ENCODE data around the gene SDCBP2.

The SDCBP2 gene

DNA sequence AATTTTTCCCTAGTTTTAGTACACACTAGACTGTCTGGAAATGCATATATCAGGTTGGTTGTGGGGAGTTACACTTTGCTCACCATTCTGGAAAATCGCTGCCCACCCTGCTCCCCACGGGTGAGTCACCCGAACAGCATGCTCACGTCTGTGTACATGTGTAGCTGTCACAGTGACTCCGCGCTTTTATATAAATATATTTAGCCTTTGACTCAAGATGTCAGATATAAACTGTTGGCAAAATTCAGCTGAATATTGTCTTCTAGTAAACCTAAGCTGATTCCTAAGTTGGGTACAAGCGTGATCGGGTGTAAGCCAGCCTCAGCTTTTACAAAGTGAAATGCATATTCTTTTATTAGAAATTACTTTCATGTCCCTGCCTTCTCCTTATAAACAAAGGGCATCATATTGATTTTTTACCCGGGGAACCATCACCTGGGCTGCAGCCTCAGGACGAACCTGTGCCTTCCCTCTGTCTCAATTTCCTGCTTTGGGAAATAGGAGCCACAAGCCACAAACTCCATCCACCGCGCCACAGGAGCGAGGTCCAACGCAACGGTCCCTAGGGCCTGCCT is 4.3 kb downstream of the SDCBP2 start:
- FAIRE-seq (peak; percentile 52), DNase-seq (ENCODE audit: insufficient read length, low spot score) (no peak)
- TF ChIP-seq POU2F2 (IDR thresholded peaks at IDR 0.05; ENCODE audit: low read depth, low read length) (no peak), POLR2AphosphoS5 (IDR thresholded peaks at IDR 0.05; ENCODE audit: low read depth, low read length) (no peak), PAX5 (IDR thresholded peaks at IDR 0.05; ENCODE audit: insufficient read depth, low read length, severe bottlenecking) (no peak), POLR2A (IDR thresholded peaks at IDR 0.05; ENCODE audit: low read depth, low read length) (no peak), SPI1 (IDR thresholded peaks at IDR 0.05; ENCODE audit: low read depth, low read length) (no peak)

DNA sequence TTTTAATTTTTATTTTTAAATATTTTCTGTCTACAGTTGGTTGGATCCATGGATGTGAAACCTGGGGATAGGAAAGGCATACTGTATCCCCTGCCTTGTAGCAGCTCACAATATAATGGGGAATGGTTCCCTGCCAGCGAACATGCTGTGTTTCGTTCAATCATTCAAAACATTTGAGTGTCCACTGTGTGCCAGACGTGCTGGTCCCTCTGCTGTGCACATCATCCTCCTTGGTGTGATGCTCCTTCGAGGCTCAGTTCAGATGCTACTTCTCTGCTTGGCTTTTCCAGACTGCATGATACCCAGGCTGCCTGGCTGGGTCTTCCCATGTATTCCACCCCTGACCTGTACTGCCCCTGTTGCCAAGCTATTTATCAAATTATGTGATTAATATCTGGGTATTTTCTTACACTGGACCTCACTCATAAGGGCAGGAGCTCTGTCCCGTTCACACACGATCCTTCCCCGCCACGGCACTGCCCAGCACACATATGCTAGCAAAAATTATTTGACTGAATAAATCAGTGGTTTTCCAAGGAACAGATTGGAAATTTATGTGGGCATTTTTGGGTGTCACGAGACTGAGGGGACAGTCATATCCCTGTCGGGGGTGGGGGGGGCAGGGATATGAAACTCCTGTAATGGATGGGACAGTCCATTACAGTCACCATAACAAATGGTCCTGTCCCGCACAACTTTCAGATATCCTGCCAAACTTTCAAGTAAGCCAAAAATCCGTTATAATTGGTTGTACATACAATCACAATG is 4.9 kb downstream of the SDCBP2 start:
- peak; percentile 28 for FAIRE-seq
- TF ChIP-seq POU2F2 (IDR thresholded peaks at IDR 0.05; ENCODE audit: low read depth, low read length), result no peak
- no peak for TF ChIP-seq PAX5 (IDR thresholded peaks at IDR 0.05; ENCODE audit: insufficient read depth, low read length, severe bottlenecking)
- no peak for TF ChIP-seq POLR2A (IDR thresholded peaks at IDR 0.05; ENCODE audit: low read depth, low read length)
- no peak for TF ChIP-seq TAF1 (IDR thresholded peaks at IDR 0.05; ENCODE audit: low read depth, low read length)
- TF ChIP-seq POLR2AphosphoS5 (IDR thresholded peaks at IDR 0.05; ENCODE audit: low read depth, low read length), result no peak
- DNase-seq (ENCODE audit: insufficient read length, low spot score), result no peak

DNA sequence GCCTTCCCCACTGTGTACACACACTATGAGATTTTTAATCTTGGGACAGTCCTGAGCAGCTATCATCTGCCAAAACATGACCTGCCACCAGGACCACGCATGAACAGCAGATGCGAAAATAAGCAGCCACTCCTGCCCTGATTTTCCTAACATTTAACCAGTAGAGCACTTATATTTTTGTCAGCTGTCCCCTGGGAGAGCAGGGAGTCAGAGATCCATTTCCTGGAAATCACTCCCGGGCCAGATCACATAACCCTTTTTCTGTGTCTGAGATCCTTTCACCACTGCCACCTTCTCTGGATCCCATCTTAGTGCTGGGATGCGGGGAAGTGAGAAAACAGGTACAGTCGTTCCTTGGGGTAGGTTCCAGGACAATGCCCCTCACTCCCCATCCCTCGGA is 5.7 kb downstream of the SDCBP2 start:
- no peak for FAIRE-seq
- DNase-seq (ENCODE audit: insufficient read length, low spot score), result no peak
- TF ChIP-seq POLR2AphosphoS5 (IDR thresholded peaks at IDR 0.05; ENCODE audit: low read depth, low read length), result no peak
- no peak for TF ChIP-seq POU2F2 (IDR thresholded peaks at IDR 0.05; ENCODE audit: low read depth, low read length)
- TF ChIP-seq PAX5 (IDR thresholded peaks at IDR 0.05; ENCODE audit: insufficient read depth, low read length, severe bottlenecking), result no peak
- no peak for TF ChIP-seq TAF1 (IDR thresholded peaks at IDR 0.05; ENCODE audit: low read depth, low read length)
- no peak for TF ChIP-seq POLR2A (IDR thresholded peaks at IDR 0.05; ENCODE audit: low read depth, low read length)
- no peak for TF ChIP-seq SPI1 (IDR thresholded peaks at IDR 0.05; ENCODE audit: low read depth, low read length)

DNA sequence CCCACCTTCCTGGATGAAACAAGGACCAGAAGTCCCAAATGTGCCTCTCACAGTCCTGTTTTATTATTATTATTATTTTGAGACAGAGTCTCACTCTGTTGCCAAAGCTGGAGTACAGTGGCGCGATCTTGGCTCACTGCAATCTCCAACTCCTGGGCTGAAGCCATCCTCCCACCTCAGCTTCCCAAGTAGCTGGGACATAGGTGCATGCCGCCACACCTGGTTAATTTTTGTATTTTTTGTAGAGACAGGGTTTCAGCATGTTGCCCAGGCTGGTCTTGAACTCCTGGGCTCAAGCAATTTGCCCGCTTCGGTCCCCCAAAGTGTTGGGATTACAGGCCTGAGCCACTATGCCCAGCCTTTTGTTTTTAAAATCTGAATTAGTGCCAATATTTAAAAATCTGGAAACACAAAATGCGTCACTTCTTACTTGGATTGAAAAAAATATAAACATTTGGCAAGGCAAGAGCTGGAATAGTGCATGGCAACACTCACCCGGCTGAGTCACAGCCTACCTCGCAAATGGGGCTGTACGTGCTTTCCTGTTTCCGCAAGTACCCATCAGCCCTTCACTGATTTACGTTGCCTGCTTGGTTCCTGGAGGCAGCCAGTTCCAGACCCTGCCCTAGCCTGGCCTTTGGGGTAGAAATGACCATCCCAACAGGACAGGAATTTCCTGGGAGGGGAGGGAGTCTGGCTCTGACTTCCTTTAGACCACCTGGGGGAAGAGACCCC is 6.3 kb downstream of the SDCBP2 start:
- TF ChIP-seq SPI1 (IDR thresholded peaks at IDR 0.05; ENCODE audit: low read depth, low read length), result no peak
- TF ChIP-seq PAX5 (IDR thresholded peaks at IDR 0.05; ENCODE audit: insufficient read depth, low read length, severe bottlenecking), result no peak
- TF ChIP-seq POU2F2 (IDR thresholded peaks at IDR 0.05; ENCODE audit: low read depth, low read length), result no peak
- TF ChIP-seq POLR2AphosphoS5 (IDR thresholded peaks at IDR 0.05; ENCODE audit: low read depth, low read length), result no peak
- TF ChIP-seq POLR2A (IDR thresholded peaks at IDR 0.05; ENCODE audit: low read depth, low read length), result no peak
- no peak for TF ChIP-seq TAF1 (IDR thresholded peaks at IDR 0.05; ENCODE audit: low read depth, low read length)

DNA sequence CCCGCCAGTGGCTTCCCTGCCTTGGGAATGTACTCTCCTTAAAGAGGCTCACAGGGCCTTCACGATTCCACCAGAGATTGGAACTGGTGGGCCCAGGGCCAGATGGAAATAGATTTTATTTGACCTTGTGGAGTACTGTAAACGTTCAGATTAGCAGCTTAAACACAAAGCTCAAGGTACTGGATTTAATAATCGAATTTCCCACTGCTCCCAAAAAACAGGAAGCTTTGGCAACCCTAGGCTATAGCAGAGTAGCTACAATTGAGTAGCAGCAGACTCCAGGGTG is 7.3 kb downstream of the SDCBP2 start:
- DNase-seq (ENCODE audit: insufficient read length, low spot score) (no peak), FAIRE-seq (no peak)
- TF ChIP-seq POU2F2 (IDR thresholded peaks at IDR 0.05; ENCODE audit: low read depth, low read length) (no peak), SPI1 (IDR thresholded peaks at IDR 0.05; ENCODE audit: low read depth, low read length) (no peak), POLR2AphosphoS5 (IDR thresholded peaks at IDR 0.05; ENCODE audit: low read depth, low read length) (no peak), PAX5 (IDR thresholded peaks at IDR 0.05; ENCODE audit: insufficient read depth, low read length, severe bottlenecking) (no peak), TAF1 (IDR thresholded peaks at IDR 0.05; ENCODE audit: low read depth, low read length) (no peak), POLR2A (IDR thresholded peaks at IDR 0.05; ENCODE audit: low read depth, low read length) (no peak)

More for the DNA sequence above, 6.3 kb downstream of the SDCBP2 start:
- no peak for FAIRE-seq
- no peak for DNase-seq (ENCODE audit: insufficient read length, low spot score)

DNA sequence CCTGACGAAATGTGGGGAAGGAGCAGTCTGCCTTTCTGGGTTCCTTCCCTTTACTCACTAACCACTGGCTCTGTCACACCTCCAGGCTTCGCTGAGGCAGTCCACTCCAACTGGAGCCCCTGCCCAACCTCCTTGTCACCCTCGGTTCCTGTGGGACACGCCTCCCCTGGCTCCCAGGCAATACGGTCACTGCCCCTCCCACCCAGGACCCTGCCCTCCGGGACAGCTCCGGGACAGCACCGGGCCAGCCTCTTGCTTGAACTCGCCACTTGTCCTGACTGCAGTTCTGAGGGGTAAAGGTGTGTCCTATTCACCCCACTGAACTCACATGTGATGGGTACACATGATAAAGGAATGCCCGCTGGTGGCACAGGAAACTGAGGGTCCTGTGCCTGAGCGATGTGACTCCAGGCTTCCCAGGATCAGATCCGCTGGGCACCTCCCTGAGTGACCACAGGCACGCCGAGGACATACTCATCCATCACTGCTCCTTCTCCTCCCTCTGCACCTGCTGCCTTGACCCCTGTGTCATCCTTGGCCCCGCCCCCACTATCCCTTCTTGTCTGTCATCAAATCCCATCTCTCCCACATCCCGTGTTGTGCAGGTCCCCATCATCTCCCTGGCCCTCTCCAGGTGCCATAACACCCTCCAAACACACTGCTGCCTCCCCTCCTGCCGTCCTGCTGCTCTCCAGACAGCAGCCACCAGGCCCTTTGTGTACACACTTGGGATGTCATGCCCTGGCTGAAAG is 7.9 kb downstream of the SDCBP2 start:
- TF ChIP-seq TAF1 (IDR thresholded peaks at IDR 0.05; ENCODE audit: low read depth, low read length), result no peak
- no peak for TF ChIP-seq POLR2A (IDR thresholded peaks at IDR 0.05; ENCODE audit: low read depth, low read length)
- TF ChIP-seq POLR2AphosphoS5 (IDR thresholded peaks at IDR 0.05; ENCODE audit: low read depth, low read length), result no peak
- TF ChIP-seq POU2F2 (IDR thresholded peaks at IDR 0.05; ENCODE audit: low read depth, low read length), result no peak
- no peak for TF ChIP-seq PAX5 (IDR thresholded peaks at IDR 0.05; ENCODE audit: insufficient read depth, low read length, severe bottlenecking)
- no peak for TF ChIP-seq SPI1 (IDR thresholded peaks at IDR 0.05; ENCODE audit: low read depth, low read length)
- no peak for DNase-seq (ENCODE audit: insufficient read length, low spot score)
- FAIRE-seq, result no peak

DNA sequence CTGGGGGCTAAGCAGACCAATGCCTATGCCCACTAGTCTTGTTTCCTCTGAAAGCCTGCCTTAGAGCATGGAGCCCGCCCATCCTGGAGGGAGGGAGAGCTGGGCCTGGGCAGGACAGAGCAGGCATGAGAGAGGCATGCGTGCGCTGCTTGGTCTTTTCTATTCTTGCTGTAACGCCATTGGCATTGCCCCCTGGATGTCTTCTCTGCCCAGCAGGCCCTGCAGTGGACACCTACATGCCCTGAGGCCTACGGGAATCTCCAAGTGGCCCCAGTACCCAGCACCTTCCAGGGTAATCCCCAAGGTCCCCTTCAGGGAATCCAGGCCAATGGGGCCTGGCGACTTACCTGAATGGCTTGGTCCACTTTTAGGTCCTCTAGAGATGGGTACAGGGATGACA is 8.9 kb downstream of the SDCBP2 start:
- TF ChIP-seq SPI1 (IDR thresholded peaks at IDR 0.05; ENCODE audit: low read depth, low read length), result no peak
- no peak for TF ChIP-seq POLR2A (IDR thresholded peaks at IDR 0.05; ENCODE audit: low read depth, low read length)
- TF ChIP-seq TAF1 (IDR thresholded peaks at IDR 0.05; ENCODE audit: low read depth, low read length), result no peak
- TF ChIP-seq POU2F2 (IDR thresholded peaks at IDR 0.05; ENCODE audit: low read depth, low read length), result no peak
- no peak for TF ChIP-seq POLR2AphosphoS5 (IDR thresholded peaks at IDR 0.05; ENCODE audit: low read depth, low read length)
- no peak for TF ChIP-seq PAX5 (IDR thresholded peaks at IDR 0.05; ENCODE audit: insufficient read depth, low read length, severe bottlenecking)
- FAIRE-seq (no peak), DNase-seq (ENCODE audit: insufficient read length, low spot score) (no peak)

DNA sequence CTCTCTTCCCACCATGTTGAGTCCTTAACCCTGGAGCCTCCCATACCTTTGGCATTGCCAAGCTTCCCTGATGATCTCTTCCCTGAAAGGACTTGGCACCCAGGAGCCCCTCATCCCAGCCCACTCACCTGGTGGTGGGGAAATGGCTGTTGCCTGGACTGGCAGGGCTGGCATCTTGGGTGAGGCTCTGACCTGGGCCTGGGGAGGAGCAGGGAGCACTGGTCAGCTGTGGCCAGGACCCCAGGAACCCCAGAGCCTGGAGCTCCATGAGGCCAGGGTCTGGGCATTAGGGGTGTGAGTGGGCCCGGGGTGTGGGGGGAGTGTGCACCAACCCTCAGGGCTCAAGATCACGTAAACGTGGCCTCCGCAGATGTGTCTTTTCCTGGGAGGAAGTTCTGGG is 9.5 kb downstream of the SDCBP2 start:
- DNase-seq (ENCODE audit: insufficient read length, low spot score), result no peak
- FAIRE-seq, result no peak
- TF ChIP-seq POLR2AphosphoS5 (IDR thresholded peaks at IDR 0.05; ENCODE audit: low read depth, low read length), result no peak
- no peak for TF ChIP-seq TAF1 (IDR thresholded peaks at IDR 0.05; ENCODE audit: low read depth, low read length)
- no peak for TF ChIP-seq POU2F2 (IDR thresholded peaks at IDR 0.05; ENCODE audit: low read depth, low read length)
- TF ChIP-seq SPI1 (IDR thresholded peaks at IDR 0.05; ENCODE audit: low read depth, low read length), result no peak
- TF ChIP-seq POLR2A (IDR thresholded peaks at IDR 0.05; ENCODE audit: low read depth, low read length), result no peak
- TF ChIP-seq PAX5 (IDR thresholded peaks at IDR 0.05; ENCODE audit: insufficient read depth, low read length, severe bottlenecking), result no peak

DNA sequence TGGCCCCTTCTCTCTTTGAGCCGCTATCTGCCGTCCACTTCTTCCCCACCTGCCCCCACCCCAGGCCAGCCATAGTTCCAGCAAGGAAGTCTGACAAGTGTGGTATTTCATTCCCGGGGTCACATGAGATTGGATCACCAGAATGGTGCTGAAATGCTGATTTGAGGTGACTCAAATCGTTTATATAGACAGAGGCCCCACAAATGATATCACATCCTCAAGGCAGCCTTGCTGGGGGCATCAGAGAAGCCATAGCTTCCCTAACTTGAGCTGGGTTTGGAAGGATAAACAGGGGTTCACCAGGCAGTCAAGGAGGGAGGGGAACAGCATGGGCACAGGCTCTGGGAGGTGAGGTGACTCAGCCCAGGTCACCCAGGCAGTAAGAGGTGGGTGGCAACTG is 9.9 kb downstream of the SDCBP2 start:
- no peak for FAIRE-seq
- DNase-seq (ENCODE audit: insufficient read length, low spot score), result no peak
- no peak for TF ChIP-seq TAF1 (IDR thresholded peaks at IDR 0.05; ENCODE audit: low read depth, low read length)
- no peak for TF ChIP-seq POLR2A (IDR thresholded peaks at IDR 0.05; ENCODE audit: low read depth, low read length)
- no peak for TF ChIP-seq POLR2AphosphoS5 (IDR thresholded peaks at IDR 0.05; ENCODE audit: low read depth, low read length)
- no peak for TF ChIP-seq PAX5 (IDR thresholded peaks at IDR 0.05; ENCODE audit: insufficient read depth, low read length, severe bottlenecking)
- no peak for TF ChIP-seq POU2F2 (IDR thresholded peaks at IDR 0.05; ENCODE audit: low read depth, low read length)
- TF ChIP-seq SPI1 (IDR thresholded peaks at IDR 0.05; ENCODE audit: low read depth, low read length), result no peak
